Measurements from ENCODE around the gene TJP3. TPM values are rescaled to one million over a fixed set of nuclear protein-coding genes. Genes with fewer than 3 reads are reported as not detected.

The TJP3 gene
- total and polyA plus RNA-seq, 2 experiments from 2014 or later = 23.7 to 49.2 TPM

GRCh38 chr19:3771000-3771905 is 63.1 kb downstream of the TJP3 start:
- no peaks in the 10 kb centered on the region for H3K79me2 ChIP-seq
- no peaks in the 10 kb centered on the region for H3K9me2 ChIP-seq (replicated peaks; ENCODE audit: insufficient read depth)
- H3K4me2 ChIP-seq = no peak overlapping the region
- H4K20me1 ChIP-seq (ENCODE audit: insufficient read depth, poor library complexity, severe bottlenecking) = no peaks in the 10 kb centered on the region
- no peaks in the 10 kb centered on the region for H3K4me1 ChIP-seq (ENCODE audit: insufficient read depth)
- no peaks in the 10 kb centered on the region for H3K36me3 ChIP-seq (replicated peaks; ENCODE audit: insufficient read depth, low read depth)
- no peak overlapping the region for H2AFZ ChIP-seq
- TF ChIP-seq EZH2 (IDR thresholded peaks at IDR 0.05; ENCODE audit: borderline replicate concordance) (no peak), EZH2phosphoT487 (IDR thresholded peaks at IDR 0.05; ENCODE audit: low read depth, severe bottlenecking, unreplicated experiment) (no peak), CTCF (IDR thresholded peaks at IDR 0.05; ENCODE audit: poor library complexity) (no peak)
- H3K9me3 ChIP-seq (ENCODE audit: low read depth) = no peaks in the 10 kb centered on the region
- H3K27me3 ChIP-seq = no peaks in the 10 kb centered on the region
- no peak overlapping the region for H3K27ac ChIP-seq
- no peak overlapping the region for H3K4me3 ChIP-seq
- WGBS (ENCODE audit: low lambda C conversion rate, missing lambda C conversion rate) = 80% methylated on average over 22 of the region's 35 CpGs
- DNase-seq (ENCODE audit: low spot score) = no peak

- H3K4me1 ChIP-seq (ENCODE audit: insufficient read depth) = no peaks in the 10 kb centered on the region
- H3K27me3 ChIP-seq = no peaks in the 10 kb centered on the region
- WGBS (ENCODE audit: low lambda C conversion rate, missing lambda C conversion rate) = 66% methylated on average over 19 of the region's 23 CpGs
- H4K20me1 ChIP-seq (ENCODE audit: insufficient read depth, poor library complexity, severe bottlenecking) = no peaks in the 10 kb centered on the region
- H3K9me2 ChIP-seq (replicated peaks; ENCODE audit: insufficient read depth) = no peaks in the 10 kb centered on the region
- no peaks in the 10 kb centered on the region for H3K79me2 ChIP-seq
- H3K27ac ChIP-seq = no peak within 1 kb of the TSS
- TF ChIP-seq EZH2phosphoT487 (IDR thresholded peaks at IDR 0.05; ENCODE audit: low read depth, severe bottlenecking, unreplicated experiment) = no peak
- TF ChIP-seq EZH2 (IDR thresholded peaks at IDR 0.05; ENCODE audit: borderline replicate concordance) = no peak
- TF ChIP-seq CTCF (IDR thresholded peaks at IDR 0.05; ENCODE audit: poor library complexity) = no peak
- no peak for DNase-seq (ENCODE audit: low spot score)
- no peak within 1 kb of the TSS for H2AFZ ChIP-seq
- H3K9me3 ChIP-seq (ENCODE audit: low read depth) = no peaks in the 10 kb centered on the region
- no peak within 1 kb of the TSS for H3K4me3 ChIP-seq
- no peaks in the 10 kb centered on the region for H3K36me3 ChIP-seq (replicated peaks; ENCODE audit: insufficient read depth, low read depth)
- no peak within 1 kb of the TSS for H3K4me2 ChIP-seq
Measured at GRCh38 chr19:3771906-3772455, 63.8 kb downstream of the TJP3 start, which contains the start of gene RAX2. Gene RAX2, minus strand, starts transcription at chr19:3772228. Its CDS starts 486 bp downstream, at chr19:3771742.

- Histone ChIP-seq H3K9me2 (replicated peaks; ENCODE audit: insufficient read depth) (no peaks in the 10 kb centered on the region), H3K36me3 (replicated peaks; ENCODE audit: insufficient read depth, low read depth) (no peaks in the 10 kb centered on the region), H3K27ac (no peak overlapping the region), H2AFZ (no peak overlapping the region), H3K4me3 (no peak overlapping the region), H3K27me3 (no peaks in the 10 kb centered on the region), H3K79me2 (no peaks in the 10 kb centered on the region), H3K4me1 (ENCODE audit: insufficient read depth) (no peaks in the 10 kb centered on the region), H3K4me2 (no peak overlapping the region), H3K9me3 (ENCODE audit: low read depth) (no peaks in the 10 kb centered on the region), H4K20me1 (ENCODE audit: insufficient read depth, poor library complexity, severe bottlenecking) (no peaks in the 10 kb centered on the region)
- DNase-seq (ENCODE audit: low spot score) = no peak
- no peak for TF ChIP-seq EZH2phosphoT487 (IDR thresholded peaks at IDR 0.05; ENCODE audit: low read depth, severe bottlenecking, unreplicated experiment)
- TF ChIP-seq EZH2 (IDR thresholded peaks at IDR 0.05; ENCODE audit: borderline replicate concordance) = no peak
- no peak for TF ChIP-seq CTCF (IDR thresholded peaks at IDR 0.05; ENCODE audit: poor library complexity)
- WGBS (ENCODE audit: low lambda C conversion rate, missing lambda C conversion rate) = 90% methylated on average over 12 of the region's 12 CpGs
Measured at GRCh38 chr19:3773814-3774515, 65.8 kb downstream of the TJP3 start.

All from hepatocyte (in vitro differentiated cells).